Measurements from ENCODE around the gene SDCCAG8. TPM values are rescaled to one million over a fixed set of nuclear protein-coding genes. Genes with fewer than 3 reads are reported as not detected.

Gene SDCCAG8
- total RNA-seq, 4 donors from 2014 or later = 37.1 to 60.2 (median 48.6) TPM

DNA sequence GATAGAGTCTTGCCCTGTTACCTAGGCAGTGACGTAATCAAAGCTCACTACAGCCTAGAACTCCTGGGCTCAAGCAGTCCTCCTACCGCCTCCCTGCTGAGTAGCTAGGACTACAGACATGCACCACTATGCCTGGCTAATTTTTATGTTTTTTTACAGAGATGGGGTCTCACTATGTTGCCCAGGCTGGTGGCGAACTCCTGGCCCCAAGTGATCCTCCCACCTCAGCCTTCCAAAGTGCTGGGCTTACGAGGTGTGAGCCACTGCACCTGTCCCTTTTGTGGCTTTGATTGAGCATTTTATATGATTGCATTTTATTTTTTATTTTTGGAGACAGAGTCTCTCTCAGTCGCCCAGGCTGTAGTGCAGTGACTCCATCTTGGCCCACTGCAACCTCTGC is 25.8 kb downstream of the SDCCAG8 start:
- ATAC-seq (ENCODE audit: low FRiP score) (no peak), DNase-seq (ENCODE audit: low spot score) (no peak)
- TF ChIP-seq, protein P1, sequence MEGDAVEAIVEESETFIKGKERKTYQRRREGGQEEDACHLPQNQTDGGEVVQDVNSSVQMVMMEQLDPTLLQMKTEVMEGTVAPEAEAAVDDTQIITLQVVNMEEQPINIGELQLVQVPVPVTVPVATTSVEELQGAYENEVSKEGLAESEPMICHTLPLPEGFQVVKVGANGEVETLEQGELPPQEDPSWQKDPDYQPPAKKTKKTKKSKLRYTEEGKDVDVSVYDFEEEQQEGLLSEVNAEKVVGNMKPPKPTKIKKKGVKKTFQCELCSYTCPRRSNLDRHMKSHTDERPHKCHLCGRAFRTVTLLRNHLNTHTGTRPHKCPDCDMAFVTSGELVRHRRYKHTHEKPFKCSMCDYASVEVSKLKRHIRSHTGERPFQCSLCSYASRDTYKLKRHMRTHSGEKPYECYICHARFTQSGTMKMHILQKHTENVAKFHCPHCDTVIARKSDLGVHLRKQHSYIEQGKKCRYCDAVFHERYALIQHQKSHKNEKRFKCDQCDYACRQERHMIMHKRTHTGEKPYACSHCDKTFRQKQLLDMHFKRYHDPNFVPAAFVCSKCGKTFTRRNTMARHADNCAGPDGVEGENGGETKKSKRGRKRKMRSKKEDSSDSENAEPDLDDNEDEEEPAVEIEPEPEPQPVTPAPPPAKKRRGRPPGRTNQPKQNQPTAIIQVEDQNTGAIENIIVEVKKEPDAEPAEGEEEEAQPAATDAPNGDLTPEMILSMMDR (IDR thresholded peaks at IDR 0.05) = no peak

DNA sequence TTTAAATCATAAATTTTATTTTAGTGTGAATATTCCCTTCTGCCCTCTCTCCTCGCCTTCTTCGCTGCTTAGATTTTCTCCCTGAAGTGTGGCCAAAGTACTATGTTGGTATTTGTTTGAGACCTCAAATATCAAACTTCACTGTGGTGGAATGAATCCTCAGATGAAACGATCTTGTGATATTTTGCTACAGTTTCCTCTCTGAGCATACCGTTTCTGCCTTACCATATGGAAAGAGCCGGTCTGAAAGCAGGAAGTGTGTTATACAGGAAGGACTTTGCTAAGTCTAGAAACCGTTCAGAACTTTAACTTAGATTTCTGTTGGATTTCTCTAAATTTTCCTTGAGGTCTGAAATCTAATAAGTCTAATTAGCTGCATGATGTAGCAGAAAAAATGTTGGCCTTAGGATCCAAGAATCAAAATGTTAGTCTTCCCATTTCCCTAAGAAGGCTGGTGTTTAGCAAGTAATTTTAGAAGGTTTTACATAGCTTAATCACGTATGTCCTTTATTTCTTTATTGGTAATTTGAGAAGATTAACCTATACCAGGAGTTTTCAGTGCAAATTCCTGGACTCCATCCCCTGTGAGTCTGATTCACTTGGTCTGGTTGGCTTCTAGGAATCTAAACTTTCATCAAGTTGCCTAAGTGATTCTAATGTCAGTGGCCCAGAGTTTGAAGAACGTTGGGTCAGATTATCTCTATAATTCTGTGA is 30.7 kb downstream of the SDCCAG8 start:
- DNase-seq (ENCODE audit: low spot score) (no peak), ATAC-seq (ENCODE audit: low FRiP score) (no peak)
- TF ChIP-seq, protein P1 (IDR thresholded peaks at IDR 0.05) = no peak

DNA sequence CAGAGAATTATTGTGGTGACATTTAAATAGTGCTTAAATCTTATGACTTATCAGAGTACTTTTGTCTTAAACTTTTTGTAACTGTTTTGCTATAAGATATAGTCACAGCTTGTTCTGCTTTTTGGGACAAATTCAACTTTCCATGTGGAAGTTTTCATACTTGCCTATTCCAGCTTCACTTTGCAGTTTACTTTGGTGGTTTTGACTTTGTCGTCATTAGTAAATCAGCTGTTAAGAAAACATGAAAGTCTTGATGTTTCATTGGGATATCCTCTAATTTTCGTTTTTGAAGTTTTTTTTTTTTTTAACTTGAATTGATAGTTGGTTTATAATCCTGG is 31.3 kb downstream of the SDCCAG8 start:
- ATAC-seq (ENCODE audit: low FRiP score) (no peak), DNase-seq (ENCODE audit: low spot score) (no peak)
- TF ChIP-seq, protein P1 (IDR thresholded peaks at IDR 0.05) = no peak

DNA sequence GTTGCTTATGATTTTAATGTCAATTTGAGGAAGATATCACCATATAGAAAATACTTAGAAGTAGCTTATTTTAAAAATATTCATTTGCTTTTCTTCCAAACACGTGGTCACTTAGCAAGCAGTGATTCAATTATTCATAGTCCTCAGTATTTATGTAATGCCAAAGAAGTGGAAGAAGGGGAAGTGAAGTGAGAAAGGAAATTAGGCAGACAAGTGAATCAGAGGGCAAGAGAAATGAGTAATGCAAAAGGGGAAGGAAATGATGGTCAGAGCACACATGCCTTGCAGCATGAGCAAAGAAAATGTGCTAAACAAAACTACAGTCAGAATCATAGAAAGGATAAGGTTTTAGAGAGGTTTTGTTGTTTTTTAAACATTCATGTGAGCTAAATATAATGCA is 31.8 kb downstream of the SDCCAG8 start:
- TF ChIP-seq, protein P1 (IDR thresholded peaks at IDR 0.05) = no peak
- ATAC-seq (ENCODE audit: low FRiP score) = peak; percentile 62
- no peak for DNase-seq (ENCODE audit: low spot score)

DNA sequence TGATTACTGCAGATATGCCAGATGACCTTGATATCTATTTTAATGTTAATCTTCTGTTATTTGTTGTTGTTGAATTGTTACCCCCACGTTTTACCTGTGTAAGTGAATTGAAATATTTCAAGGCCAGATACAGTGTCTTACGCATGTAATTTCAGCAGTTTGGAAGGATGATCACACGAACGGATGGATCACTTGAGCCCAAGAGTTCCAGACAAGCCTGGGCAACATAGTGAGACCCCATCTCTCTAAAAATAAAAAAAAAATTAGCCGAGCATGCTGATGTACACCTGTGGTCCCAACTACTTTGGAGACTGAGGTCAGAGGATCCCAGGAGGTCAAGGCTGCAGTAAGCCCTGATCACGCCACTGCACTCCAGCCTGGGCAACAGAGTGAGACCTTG is 32.2 kb downstream of the SDCCAG8 start:
- TF ChIP-seq, protein P1 (IDR thresholded peaks at IDR 0.05) = no peak
- ATAC-seq (ENCODE audit: low FRiP score) = no peak
- DNase-seq (ENCODE audit: low spot score) = no peak

DNA sequence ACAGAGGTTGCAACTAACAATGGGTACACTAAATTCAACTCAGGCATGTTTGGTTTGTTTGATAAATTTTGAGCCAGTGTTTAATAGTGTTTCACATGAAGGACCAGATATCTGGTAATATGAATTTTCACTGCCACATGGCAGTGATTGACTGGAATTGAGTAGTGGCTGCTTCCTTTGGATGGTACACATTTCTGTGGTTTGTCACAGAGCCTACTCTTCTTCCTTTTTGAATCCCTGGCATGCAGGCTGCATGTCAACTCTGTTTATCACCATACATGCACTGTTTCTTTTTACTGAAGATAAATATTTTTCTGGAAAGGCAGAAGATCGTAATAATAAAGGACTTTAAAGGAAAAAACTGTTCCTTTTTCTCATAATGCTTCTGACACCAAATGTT is 35.5 kb downstream of the SDCCAG8 start:
- no peak for ATAC-seq (ENCODE audit: low FRiP score)
- TF ChIP-seq, protein P1 (IDR thresholded peaks at IDR 0.05) = no peak
- DNase-seq (ENCODE audit: low spot score) = no peak

DNA sequence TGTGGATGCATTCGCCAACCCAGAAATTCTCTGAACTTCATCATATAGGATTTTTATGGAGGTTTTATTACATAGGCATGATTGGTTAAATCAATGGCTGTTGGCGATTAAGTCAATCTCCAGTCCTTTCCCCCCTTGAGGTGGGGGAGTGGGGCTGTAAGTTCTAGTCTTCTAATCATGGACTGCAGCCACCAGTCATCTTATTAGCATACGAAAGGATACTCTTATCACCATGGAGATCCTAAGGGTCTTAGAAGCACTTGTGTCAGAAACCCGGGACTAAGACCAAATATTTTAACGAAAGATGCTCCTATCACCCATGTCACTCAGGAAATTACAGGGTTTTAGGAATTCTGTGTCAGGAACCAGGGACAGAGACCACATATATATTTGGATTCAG is 36.3 kb downstream of the SDCCAG8 start:
- DNase-seq (ENCODE audit: low spot score) (no peak), ATAC-seq (ENCODE audit: low FRiP score) (no peak)
- TF ChIP-seq, protein P1 (IDR thresholded peaks at IDR 0.05) = no peak
